ENCODE measurements around the gene IFT172.
"Not testable (repeated sequence)": the region's sequence is repeated elsewhere in the genome, so short reads cannot be mapped to it uniquely, and the experiment has no call there.

IFT172 gene, protein sequence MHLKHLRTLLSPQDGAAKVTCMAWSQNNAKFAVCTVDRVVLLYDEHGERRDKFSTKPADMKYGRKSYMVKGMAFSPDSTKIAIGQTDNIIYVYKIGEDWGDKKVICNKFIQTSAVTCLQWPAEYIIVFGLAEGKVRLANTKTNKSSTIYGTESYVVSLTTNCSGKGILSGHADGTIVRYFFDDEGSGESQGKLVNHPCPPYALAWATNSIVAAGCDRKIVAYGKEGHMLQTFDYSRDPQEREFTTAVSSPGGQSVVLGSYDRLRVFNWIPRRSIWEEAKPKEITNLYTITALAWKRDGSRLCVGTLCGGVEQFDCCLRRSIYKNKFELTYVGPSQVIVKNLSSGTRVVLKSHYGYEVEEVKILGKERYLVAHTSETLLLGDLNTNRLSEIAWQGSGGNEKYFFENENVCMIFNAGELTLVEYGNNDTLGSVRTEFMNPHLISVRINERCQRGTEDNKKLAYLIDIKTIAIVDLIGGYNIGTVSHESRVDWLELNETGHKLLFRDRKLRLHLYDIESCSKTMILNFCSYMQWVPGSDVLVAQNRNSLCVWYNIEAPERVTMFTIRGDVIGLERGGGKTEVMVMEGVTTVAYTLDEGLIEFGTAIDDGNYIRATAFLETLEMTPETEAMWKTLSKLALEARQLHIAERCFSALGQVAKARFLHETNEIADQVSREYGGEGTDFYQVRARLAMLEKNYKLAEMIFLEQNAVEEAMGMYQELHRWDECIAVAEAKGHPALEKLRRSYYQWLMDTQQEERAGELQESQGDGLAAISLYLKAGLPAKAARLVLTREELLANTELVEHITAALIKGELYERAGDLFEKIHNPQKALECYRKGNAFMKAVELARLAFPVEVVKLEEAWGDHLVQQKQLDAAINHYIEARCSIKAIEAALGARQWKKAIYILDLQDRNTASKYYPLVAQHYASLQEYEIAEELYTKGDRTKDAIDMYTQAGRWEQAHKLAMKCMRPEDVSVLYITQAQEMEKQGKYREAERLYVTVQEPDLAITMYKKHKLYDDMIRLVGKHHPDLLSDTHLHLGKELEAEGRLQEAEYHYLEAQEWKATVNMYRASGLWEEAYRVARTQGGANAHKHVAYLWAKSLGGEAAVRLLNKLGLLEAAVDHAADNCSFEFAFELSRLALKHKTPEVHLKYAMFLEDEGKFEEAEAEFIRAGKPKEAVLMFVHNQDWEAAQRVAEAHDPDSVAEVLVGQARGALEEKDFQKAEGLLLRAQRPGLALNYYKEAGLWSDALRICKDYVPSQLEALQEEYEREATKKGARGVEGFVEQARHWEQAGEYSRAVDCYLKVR (N-terminal part only)

DNA sequence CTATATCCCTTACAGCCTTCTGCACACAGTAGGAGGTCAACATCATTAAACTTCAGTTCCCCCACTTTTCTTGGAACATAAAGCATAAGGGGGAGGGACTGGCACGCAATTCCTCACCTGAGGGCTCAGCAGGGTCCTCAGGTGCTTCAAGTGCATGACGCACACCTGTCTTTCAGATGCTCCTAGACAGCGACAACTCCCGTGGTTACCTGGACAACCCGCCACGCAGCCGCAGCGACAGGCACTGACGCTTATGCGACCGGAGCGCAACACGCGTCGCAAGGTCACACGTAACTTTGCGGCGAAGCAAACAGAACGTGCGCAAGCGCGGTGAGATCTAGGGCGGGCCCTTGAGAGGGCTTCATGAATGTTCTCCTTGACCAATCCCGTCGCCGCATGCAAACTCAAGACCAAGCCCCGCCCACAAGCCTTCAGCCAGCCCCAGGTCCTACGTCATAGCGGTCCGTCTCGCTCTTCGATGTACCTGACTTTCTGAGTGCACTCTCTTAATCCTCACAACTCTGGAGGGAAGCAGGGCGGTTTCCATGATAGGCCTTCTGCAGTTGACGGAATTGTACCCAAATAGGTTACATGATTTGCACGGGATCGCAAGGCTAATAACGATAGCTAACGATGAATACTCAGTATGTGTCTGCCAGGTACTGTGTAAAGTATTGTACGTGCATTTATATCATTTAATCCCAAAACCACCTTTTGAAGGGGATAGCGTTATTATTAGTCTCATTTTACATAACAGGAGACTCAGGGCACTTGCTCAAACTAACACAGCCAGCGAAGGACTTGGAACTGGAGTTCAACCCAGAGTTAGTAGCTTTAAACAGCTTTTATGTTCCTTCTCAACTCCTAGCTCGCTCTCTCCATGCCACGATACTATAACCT lies at the start of gene IFT172:
Gene IFT172, minus strand, starts transcription at position 246 of the 900 bp plus-strand sequence. Its CDS starts 90 bp downstream, at position 156.
- peak; percentile 100 for DNase-seq

GRCh38 chr2:27538839-27539450 lies 49.4 kb upstream of the IFT172 start:
- not testable (repeated sequence) for DNase-seq

DNA sequence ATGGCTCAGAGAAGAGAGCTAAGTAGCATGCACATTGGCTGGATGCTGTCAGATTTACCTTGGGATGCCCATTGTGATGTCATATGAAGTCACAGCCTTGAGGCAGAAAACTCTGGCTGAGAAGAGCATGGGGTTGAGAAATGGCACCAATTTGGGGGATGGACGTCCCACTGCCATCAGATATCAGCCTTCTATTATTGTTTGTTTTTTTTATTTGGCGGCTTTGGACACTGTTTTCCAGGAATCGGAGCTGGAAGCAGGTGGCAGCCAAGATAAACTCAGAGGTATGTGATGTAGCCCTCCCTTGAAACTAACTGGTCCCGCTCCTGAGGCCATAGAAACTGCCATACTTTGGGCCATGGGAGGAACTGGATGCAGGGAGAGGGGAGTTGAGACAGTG lies 47.7 kb upstream of the IFT172 start:
- DNase-seq: no peak

DNA sequence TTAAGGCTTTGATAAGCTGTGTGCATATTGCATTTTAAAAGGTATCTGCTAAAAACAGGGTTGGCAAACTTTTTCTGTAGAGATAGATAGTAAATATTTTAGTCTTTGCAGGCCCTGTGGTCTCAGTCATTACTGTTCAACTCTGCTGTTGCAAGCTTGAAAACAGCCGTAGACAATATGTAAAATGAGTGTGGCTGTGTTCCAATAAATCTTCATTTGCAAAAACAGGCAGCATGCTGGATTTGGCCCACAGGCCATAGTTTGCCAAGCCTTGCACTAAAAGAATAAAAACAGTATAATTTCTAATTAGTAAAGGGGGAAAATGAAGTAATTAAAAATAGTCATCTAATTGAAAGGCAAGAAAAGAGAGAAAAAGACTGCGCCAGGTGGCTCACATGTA lies 42.4 kb upstream of the IFT172 start:
- no peak for DNase-seq

- DNase-seq: peak; percentile 6
Measured at GRCh38 chr2:27527182-27527581, 37.6 kb upstream of the IFT172 start.

DNA sequence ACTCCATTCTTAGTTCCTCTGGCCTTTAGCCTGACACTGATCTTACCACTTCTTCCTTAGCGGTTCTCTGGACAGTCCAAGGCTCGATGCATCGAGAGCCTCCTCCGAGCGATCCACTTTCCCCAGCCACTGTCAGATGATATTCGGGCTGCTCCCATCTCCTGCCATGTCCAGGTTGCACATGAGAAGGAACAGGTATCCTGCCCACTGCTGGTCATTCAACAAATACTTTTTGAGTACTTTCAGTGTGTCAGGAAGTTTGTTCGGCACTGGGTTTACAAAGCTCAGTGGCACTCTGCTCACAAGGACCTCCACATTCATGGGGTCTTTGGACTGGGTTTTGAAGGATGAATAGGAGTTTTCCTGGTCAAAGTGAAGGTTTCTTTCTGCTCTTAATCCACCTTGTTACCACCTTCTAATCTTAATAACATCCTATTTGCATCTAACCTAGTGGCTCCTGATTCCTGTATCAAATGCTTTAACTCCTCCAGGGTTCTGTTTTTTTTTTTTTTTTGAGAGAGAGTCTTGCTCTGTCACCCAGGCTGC lies 32.9 kb upstream of the IFT172 start:
- no peak for DNase-seq

DNA sequence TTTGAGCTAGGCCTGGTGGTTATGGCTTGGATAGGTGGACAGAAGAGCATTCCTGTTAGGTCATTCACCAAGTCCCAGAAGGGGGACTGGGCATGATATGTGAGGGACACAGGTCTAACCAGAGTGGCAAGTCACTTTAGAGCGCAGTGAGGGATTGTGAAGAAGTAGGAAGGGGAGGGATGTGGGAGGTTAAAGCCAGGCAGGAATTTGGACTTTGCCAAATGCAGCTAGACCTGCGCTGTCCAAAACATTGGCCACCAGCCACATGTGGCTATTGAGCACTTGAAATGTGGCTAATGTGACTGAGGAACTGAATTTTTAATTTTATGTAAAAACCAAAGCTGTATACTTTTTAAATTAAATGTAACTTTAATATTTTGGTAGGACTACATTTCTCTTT lies 30.8 kb upstream of the IFT172 start:
- DNase-seq: no peak

- DNase-seq: no peak
Measured at GRCh38 chr2:27518782-27519113, 29.2 kb upstream of the IFT172 start.

DNA sequence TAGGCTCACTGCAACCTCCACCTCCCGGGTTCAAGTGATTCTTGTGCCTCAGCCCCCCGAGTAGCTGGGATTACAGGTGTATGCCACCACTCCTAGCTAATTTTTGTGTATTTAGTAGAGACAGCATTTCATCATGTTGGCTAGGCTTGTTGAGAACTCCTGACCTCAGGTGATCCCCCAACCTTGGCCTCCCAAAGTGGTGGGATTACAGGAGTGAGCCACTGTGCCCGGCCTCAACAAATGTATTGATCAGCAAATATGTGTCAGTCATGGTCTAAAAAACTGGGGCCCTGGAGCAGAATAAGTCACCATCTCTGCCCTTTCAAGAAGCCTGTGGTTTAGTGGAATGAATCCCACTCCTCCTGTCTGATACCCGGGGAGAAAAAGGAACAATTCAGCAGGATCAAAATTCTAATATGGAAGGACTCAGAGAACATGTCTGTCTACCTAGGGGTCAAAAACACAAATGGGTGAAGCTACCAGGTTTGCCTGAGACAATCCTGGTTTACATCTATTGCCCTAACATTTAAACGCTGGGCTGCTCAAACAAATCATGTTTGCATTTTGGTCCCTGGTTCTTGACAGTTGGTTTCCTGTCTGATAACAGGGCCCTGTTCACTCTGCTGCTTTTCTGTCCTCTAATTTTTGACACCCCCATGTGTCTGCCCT lies 28.7 kb upstream of the IFT172 start:
- DNase-seq: no peak

DNA sequence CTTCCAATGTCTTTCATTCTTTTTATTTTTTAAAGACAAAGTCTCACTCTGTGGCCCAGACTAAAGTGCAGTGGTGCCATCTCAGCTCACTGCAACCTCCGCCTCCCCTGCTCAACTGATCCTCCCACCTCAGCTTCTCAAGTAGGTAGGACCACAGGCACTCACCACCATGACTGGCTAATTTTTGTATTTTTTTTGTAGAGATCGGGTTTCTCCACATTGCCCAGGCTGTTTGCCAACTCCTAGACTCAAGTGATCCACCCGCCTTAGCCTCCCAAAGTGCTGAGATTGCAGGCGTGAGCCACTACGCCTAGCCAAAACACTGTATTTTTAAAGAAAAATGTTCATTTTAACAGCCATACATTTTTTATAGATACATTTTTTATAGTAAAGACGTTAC lies 19.8 kb upstream of the IFT172 start:
- no peak for DNase-seq

DNA sequence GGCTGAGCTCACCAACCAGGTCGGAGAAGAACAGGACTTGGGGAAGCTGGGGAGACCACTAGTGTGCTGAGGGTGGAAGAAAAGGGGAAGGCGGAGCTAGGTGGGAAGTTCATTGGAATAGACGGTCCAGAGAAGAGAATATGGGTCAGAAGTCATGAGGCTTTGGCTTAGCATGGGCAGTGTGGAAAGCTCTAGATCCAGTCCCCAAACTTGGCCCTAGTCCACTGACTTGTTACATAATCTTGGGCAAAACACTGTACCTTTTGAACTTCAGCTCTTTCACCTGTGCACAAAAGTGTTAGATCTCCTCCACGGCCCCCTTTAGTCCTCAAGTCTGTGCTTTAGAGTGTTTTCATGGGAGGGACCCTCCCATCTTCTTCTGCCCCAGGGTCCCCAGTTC lies 17.8 kb upstream of the IFT172 start:
- no peak for DNase-seq

- DNase-seq: no peak
Measured at GRCh38 chr2:27506587-27506986, 17.0 kb upstream of the IFT172 start.

DNA sequence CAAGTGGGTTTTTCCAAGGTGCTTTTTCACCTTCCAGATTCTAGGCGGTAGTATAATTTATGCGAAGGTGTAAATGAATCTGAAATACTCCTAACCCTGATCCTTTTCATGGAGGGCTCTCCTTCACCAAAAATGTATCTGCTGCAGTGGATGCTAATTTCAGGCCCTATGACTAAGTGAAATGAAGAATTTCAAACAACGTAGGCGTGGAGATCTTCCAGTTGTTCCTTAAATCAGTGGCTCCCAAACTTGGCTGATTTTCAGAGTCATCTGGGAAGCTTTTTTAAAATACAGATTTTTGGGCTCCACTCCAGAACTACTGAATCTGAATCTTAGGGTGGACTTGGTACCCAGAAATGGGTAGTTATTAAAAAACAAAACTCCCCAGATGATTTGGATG lies 12.6 kb upstream of the IFT172 start:
- DNase-seq: no peak

- DNase-seq: no peak
Measured at GRCh38 chr2:27501042-27501441, 11.5 kb upstream of the IFT172 start.

DNA sequence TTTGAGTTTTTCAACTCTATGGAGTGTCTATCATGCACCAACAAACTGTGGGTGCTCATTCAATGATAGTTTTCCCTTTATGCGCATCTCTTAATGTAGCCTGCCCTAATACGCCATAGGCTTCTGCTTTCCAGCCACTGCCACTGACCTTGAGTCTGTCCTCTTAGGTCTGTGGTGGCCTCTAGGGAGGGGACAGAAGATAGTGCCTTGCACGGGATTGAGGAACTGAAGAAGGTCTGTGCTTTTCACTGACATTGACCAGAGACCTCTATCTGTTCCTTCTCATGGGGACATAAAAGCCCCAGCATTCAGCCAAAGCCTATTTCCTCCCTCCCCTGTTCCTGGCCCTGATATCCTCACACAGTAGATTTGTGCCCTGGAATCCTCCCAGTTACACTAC lies 9.4 kb upstream of the IFT172 start:
- DNase-seq: no peak

- no peak for DNase-seq
Measured at GRCh38 chr2:27497288-27497627, 7.7 kb upstream of the IFT172 start.

- no peak for DNase-seq
Measured at GRCh38 chr2:27496357-27497287, 7.1 kb upstream of the IFT172 start, which contains the start of gene GCKR. GCKR (plus strand) TSS chr2:27496839; CDS start chr2:27496905, 66 bp downstream.

DNA sequence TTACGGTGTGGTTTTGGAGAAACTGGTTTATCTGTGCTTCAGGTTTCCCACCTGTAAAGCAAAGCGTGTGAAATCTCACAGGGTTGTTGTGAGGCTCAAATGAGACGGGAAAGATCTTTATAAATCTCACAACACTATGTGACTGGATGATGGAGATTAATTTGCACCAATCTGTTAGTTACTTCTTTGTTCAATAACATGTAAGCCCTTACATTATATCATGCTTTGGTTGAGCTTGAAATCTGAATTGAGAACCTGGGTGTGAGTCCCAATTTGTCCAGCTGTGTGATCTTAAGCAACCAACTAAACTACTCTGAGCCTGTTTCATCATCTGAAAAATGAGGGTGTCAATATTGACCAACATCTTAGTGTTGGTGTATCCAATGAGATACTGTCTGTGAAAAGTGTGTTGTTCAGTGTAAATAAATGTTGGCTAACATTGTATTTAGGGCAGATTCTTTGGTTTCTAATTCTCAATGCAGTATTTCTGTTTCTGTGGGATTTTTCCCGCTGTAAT lies 6.4 kb upstream of the IFT172 start:
- no peak for DNase-seq

DNA sequence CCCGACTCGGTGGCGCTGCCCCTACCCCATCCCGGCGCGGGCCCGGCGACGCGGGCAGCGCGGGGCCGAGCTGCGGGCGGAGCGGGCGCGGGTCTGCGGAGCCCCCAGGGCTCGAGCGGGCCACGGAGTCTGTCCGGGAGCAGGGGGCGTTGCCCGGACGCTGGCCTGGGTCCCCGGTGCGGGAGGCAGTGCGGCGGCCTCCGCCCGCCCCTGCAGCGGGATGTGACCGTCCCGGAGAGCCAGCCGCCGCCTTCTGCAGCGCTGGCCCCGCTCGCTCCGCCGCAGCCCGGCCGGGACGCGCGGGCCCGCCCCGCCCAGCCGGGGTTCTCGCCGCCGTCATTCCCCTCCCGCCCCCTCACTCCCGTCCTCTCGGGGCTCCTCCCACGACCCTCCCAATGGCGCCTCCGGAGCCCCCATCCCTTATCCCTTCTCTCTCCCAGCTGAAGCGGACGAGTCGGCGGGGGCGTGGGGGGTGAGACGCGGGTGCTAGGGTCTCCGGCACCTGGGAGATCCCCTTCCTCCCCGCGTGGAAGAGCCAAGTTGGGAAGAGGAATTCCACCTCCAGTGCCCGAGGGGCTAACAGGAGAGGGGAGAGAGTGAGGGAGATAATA lies 5.5 kb upstream of the IFT172 start, which contains the start of gene FNDC4:
Gene FNDC4, minus strand, starts transcription at position 257 of the 611 bp plus-strand sequence. CDS start 521 bp downstream, outside the sequence.
- DNase-seq: no peak
